ENCODE results near the gene NPY2R.

DNA sequence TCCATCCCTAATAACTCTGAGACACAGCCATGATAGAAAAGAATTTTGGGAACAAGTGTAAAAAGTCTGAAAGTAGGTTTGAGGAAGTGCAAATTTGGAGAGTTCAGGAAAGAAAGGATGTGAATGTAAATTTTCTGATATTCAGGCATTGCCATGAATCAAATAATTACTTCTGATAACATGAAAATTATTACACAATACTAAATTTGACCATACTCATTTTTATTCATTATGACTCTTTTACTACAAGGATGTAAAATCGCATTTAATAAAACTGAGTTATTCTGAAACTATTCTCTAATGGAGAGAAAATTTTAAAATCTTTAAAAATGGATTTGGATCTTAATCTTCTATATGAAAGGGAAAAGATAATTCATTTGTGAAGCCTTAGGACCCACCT, 33.8 kb upstream of the NPY2R start:
- TF ChIP-seq ZNF384 (IDR thresholded peaks at IDR 0.05) (no peak), SP1 (IDR thresholded peaks at IDR 0.05) (no peak), BHLHE40 (IDR thresholded peaks at IDR 0.05; ENCODE audit: borderline replicate concordance) (no peak), ARNT (IDR thresholded peaks at IDR 0.05) (no peak), NFRKB (IDR thresholded peaks at IDR 0.05) (no peak), TARDBP (IDR thresholded peaks at IDR 0.05) (no peak), FOXK2 (IDR thresholded peaks at IDR 0.05) (no peak), ELF4 (IDR thresholded peaks at IDR 0.05) (no peak), FOXA1 (IDR thresholded peaks at IDR 0.05) (no peak), FOXM1 (IDR thresholded peaks at IDR 0.05; ENCODE audit: borderline replicate concordance) (no peak), HDGF (IDR thresholded peaks at IDR 0.05; ENCODE audit: borderline replicate concordance) (no peak), SUZ12 (IDR thresholded peaks at IDR 0.05) (no peak), CTBP1 (IDR thresholded peaks at IDR 0.05; ENCODE audit: borderline replicate concordance) (no peak)
- TF ChIP-seq, protein P1, sequence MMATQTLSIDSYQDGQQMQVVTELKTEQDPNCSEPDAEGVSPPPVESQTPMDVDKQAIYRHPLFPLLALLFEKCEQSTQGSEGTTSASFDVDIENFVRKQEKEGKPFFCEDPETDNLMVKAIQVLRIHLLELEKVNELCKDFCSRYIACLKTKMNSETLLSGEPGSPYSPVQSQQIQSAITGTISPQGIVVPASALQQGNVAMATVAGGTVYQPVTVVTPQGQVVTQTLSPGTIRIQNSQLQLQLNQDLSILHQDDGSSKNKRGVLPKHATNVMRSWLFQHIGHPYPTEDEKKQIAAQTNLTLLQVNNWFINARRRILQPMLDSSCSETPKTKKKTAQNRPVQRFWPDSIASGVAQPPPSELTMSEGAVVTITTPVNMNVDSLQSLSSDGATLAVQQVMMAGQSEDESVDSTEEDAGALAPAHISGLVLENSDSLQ (IDR thresholded peaks at IDR 0.05) = no peak
